GM12892 (cell line): Measurements from ENCODE around the gene FAM20A.

ENCODE experiments used
- DNase-seq: peaks from one replicate; pipeline ENCODE4 v3.0.0; 2011; ENCODE audit not compliant: insufficient read length
- FAIRE-seq: peaks from 2 replicates; lab custom pipeline; 2011; peaks lifted over from hg19 to GRCh38; lab: Jason Lieb, UNC
- POLR2A ChIP-seq: IDR thresholded peaks from 2 replicates; pipeline ENCODE4 v1.6.1; 2011; ENCODE audit warnings: low read depth, low read length, control low read depth
- POLR2AphosphoS5 ChIP-seq: IDR thresholded peaks from 2 replicates; pipeline ENCODE4 v1.6.1; 2011; ENCODE audit warnings: low read depth, low read length, control low read depth
- TAF1 ChIP-seq: IDR thresholded peaks from 2 replicates; pipeline ENCODE4 v1.6.1; 2011; ENCODE audit warnings: low read depth, mild to moderate bottlenecking, control low read depth, low read length, borderline replicate concordance

FAM20A gene

GRCh38 chr17:68606451-68607307 is 5.5 kb upstream of the FAM20A start:
- TF ChIP-seq POLR2AphosphoS5 (no peak), TAF1 (no peak), POLR2A (no peak)
- DNase-seq (no peak), FAIRE-seq (no peak)

- TF ChIP-seq POLR2A (no peak), TAF1 (no peak), POLR2AphosphoS5 (no peak)
- DNase-seq: no peak
- no peak for FAIRE-seq
Observed at GRCh38 chr17:68605914-68606313, 4.7 kb upstream of the FAM20A start.

DNA sequence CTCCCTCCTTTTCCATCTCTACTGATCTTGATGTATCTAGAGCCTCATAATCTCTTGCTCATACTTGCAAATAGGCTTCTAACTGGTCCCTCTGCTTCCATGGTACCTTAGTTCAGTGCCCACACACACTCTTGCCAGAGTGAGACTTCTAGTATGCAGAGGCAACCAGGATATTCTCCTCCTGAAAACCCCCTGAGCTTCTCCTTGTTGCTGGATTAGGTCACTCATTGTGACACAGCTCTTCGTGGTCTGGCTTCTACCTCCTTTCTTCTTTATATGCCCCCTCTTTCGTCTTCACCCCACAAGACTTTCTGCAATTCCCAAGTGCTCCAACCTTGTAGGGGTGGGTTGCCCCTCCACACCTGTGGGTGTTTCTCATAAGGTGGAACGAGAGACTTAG is 2.5 kb upstream of the FAM20A start:
- TF ChIP-seq POLR2A (no peak), POLR2AphosphoS5 (no peak), TAF1 (no peak)
- DNase-seq (no peak), FAIRE-seq (no peak)

- TF ChIP-seq POLR2A (no peak), TAF1 (no peak), POLR2AphosphoS5 (no peak)
- DNase-seq: no peak
- no peak for FAIRE-seq
Observed at GRCh38 chr17:68603027-68603426, 1.9 kb upstream of the FAM20A start.

DNA sequence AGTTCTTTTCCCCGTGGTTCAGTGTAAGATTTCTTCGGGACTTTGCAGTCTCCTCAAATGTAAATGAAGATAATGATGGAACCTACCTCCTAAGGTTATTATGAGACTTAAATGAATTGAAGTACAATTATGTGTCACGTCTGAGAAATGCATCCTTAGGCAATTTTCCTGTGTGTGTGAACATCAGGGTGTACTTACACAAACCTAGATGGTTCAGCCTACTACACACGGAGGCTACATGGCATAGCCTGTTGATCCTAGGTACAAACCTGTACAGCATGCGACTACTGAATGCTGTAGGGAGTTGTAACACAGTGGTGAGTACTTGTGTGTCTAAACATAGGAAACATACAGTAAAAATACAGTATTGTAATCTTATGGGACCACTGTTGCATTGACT is 1.1 kb upstream of the FAM20A start:
- TF ChIP-seq TAF1: no peak
- TF ChIP-seq POLR2A: no peak
- no peak for TF ChIP-seq POLR2AphosphoS5
- DNase-seq (no peak), FAIRE-seq (no peak)

GRCh38 chr17:68601565-68602288 is 560 bp upstream of the FAM20A start:
- no peak for DNase-seq
- FAIRE-seq: no peak
- TF ChIP-seq POLR2AphosphoS5 (no peak), TAF1 (no peak), POLR2A (no peak)

- peak; percentile 23 for DNase-seq
- no peak for TF ChIP-seq POLR2A
- no peak for TF ChIP-seq POLR2AphosphoS5
- TF ChIP-seq TAF1: no peak
Observed at GRCh38 chr17:68600067-68600930, 868 bp downstream of the FAM20A start.

DNA sequence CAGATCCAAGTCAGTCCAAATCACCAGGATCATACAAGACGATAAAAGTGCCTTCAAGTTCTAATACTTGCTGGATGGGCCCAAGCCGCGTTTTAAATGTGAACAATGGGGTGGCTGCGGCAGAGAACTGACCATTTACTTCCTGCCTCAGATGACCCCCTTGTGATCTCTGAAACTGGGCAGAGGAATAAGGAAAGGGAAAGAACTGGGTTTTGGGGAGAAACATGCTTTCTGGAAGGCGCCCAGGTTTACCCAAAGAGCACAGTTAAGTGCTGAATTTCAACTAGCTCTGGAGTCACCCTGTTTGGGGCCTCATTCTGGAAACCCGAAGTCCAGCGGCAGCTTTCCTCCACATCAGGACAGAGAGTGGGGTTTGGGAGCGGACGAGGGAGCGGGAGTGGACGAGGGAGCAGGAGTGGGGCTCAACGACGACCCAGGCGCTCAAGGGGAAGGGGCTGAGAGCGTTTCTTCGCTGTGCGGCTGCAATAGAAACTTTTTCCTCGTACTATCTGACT is 1.6 kb downstream of the FAM20A start:
- no peak for DNase-seq
- FAIRE-seq: no peak
- no peak for TF ChIP-seq TAF1
- no peak for TF ChIP-seq POLR2AphosphoS5
- TF ChIP-seq POLR2A: no peak

More at GRCh38 chr17:68600067-68600930, 868 bp downstream of the FAM20A start:
- FAIRE-seq: no peak

- FAIRE-seq (no peak), DNase-seq (no peak)
- TF ChIP-seq POLR2A (no peak), TAF1 (no peak), POLR2AphosphoS5 (no peak)
Observed at GRCh38 chr17:68599091-68599490, 2.1 kb downstream of the FAM20A start.

GRCh38 chr17:68598545-68598961 is 2.6 kb downstream of the FAM20A start:
- TF ChIP-seq TAF1: no peak
- TF ChIP-seq POLR2A: no peak
- no peak for TF ChIP-seq POLR2AphosphoS5
- DNase-seq (no peak), FAIRE-seq (no peak)
